ENCODE data around the gene PALM3. TPM values are rescaled to one million over a fixed set of nuclear protein-coding genes. Genes with fewer than 3 reads are reported as not detected.

The PALM3 gene
- total and polyA plus RNA-seq, 10 of the 15 experiments (the other 5 are each of a cell fraction or from before 2014, with no cell fraction given): 0.07 TPM; not detected in 9

GRCh38 chr19:14006766-14007562 lies 54.9 kb downstream of the PALM3 start (continued):
- TF ChIP-seq, protein P1, sequence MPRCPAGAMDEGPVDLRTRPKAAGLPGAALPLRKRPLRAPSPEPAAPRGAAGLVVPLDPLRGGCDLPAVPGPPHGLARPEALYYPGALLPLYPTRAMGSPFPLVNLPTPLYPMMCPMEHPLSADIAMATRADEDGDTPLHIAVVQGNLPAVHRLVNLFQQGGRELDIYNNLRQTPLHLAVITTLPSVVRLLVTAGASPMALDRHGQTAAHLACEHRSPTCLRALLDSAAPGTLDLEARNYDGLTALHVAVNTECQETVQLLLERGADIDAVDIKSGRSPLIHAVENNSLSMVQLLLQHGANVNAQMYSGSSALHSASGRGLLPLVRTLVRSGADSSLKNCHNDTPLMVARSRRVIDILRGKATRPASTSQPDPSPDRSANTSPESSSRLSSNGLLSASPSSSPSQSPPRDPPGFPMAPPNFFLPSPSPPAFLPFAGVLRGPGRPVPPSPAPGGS (IDR thresholded peaks at IDR 0.05; ENCODE audit: borderline replicate concordance, insufficient read depth, low read depth, low read length, poor library complexity, severe bottlenecking): no peak
- TF ChIP-seq KDM1A (IDR thresholded peaks at IDR 0.05; ENCODE audit: borderline replicate concordance) (no peak), USF2 (IDR thresholded peaks at IDR 0.05; ENCODE audit: borderline replicate concordance, low read depth, low read length) (no peak), FOS (IDR thresholded peaks at IDR 0.05; ENCODE audit: borderline replicate concordance, extremely low read depth, insufficient read length) (no peak), ZNF622 (IDR thresholded peaks at IDR 0.05) (no peak), REST (IDR thresholded peaks at IDR 0.05; ENCODE audit: low read depth, low read length) (no peak), RAD51 (IDR thresholded peaks at IDR 0.05) (no peak), RBBP5 (conservative IDR thresholded peaks at IDR 0.05) (no peak), STAT3 (IDR thresholded peaks at IDR 0.05; ENCODE audit: low read depth, low read length) (peak; percentile 37; the same call in 1 of the 2 replicates), IRF4 (IDR thresholded peaks at IDR 0.05; ENCODE audit: low read depth, low read length) (peak; percentile 70; the same call in 1 of the 2 replicates), RB1 (IDR thresholded peaks at IDR 0.05; ENCODE audit: borderline replicate concordance) (no peak), ETV6 (conservative IDR thresholded peaks at IDR 0.05 in 1 of 2, IDR thresholded peaks at IDR 0.05 in 1 of 2; ENCODE audit: borderline replicate concordance in 1 of 2, low read depth in 1 of 2) (no peak), BRCA1 (IDR thresholded peaks at IDR 0.05; ENCODE audit: low read depth, low read length) (peak; percentile 59; the same call in 1 of the 2 replicates), CBX5 (IDR thresholded peaks at IDR 0.05; ENCODE audit: low read depth) (no peak), TBL1XR1 (IDR thresholded peaks at IDR 0.05; ENCODE audit: low read depth, low read length) (no peak), TARDBP (IDR thresholded peaks at IDR 0.05; ENCODE audit: borderline replicate concordance) (no peak; the same call in 1 of the 2 replicates), MYC (IDR thresholded peaks at IDR 0.05; ENCODE audit: insufficient read depth, insufficient read length, insufficient replicate concordance, low read length, severe bottlenecking) (peak; percentile 18), YBX1 (IDR thresholded peaks at IDR 0.05) (no peak)
- TF ChIP-seq, protein P2, sequence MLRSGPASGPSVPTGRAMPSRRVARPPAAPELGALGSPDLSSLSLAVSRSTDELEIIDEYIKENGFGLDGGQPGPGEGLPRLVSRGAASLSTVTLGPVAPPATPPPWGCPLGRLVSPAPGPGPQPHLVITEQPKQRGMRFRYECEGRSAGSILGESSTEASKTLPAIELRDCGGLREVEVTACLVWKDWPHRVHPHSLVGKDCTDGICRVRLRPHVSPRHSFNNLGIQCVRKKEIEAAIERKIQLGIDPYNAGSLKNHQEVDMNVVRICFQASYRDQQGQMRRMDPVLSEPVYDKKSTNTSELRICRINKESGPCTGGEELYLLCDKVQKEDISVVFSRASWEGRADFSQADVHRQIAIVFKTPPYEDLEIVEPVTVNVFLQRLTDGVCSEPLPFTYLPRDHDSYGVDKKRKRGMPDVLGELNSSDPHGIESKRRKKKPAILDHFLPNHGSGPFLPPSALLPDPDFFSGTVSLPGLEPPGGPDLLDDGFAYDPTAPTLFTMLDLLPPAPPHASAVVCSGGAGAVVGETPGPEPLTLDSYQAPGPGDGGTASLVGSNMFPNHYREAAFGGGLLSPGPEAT (IDR thresholded peaks at IDR 0.05; ENCODE audit: low read depth): peak; percentile 64
- TF ChIP-seq, protein P3, sequence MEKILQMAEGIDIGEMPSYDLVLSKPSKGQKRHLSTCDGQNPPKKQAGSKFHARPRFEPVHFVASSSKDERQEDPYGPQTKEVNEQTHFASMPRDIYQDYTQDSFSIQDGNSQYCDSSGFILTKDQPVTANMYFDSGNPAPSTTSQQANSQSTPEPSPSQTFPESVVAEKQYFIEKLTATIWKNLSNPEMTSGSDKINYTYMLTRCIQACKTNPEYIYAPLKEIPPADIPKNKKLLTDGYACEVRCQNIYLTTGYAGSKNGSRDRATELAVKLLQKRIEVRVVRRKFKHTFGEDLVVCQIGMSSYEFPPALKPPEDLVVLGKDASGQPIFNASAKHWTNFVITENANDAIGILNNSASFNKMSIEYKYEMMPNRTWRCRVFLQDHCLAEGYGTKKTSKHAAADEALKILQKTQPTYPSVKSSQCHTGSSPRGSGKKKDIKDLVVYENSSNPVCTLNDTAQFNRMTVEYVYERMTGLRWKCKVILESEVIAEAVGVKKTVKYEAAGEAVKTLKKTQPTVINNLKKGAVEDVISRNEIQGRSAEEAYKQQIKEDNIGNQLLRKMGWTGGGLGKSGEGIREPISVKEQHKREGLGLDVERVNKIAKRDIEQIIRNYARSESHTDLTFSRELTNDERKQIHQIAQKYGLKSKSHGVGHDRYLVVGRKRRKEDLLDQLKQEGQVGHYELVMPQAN (conservative IDR thresholded peaks at IDR 0.05): peak; percentile 90

Measured in GM12878 (cell line).